Measurements from ENCODE around the gene CERS4.

Gene CERS4

DNA sequence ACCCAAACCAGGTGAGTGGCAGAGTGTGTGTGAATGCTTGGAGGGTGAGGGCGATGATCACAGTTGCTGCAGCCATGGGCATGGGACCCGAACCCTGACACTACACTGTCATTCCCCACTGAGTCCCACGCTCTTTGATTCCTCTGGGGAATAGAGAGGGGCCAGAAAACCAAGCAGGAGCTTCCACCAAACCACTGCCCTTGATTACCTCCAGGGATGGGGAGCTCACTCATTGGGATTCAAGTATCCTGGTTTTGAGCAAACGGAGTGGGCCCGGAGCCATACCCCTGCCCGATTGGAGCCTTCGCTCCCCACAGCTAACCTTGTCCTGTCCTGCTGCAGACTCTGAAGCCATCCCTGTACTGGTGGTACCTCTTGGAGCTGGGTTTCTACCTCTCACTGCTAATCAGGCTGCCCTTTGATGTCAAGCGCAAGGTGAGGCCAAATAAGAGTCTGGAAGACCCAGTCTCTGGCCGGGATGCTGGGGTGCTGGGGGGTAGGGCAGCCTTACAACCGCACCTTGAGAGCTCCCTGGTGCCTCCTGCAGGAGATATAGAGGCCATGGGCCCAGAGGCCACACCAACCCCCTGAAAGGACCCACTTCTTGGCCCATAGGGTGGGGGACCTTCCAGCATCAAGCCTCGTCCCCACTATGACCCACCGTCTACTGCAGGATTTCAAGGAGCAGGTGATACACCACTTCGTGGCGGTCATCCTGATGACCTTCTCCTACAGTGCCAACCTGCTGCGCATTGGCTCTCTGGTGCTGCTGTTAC, 47.3 kb downstream of the CERS4 start:
- TF ChIP-seq CTCF (IDR thresholded peaks at IDR 0.05; ENCODE audit: control extremely low read depth, extremely low read depth, low read depth, missing control alignments): no peak
- CTCF ChIA-PET: interaction anchor here (1.4 to 3.2 kb wide), 3 partner anchors 11 to 312 kb away, joined by 3 to 10 read pairs (median 9); no protein-coding TSS in a partner anchor
- no peak for DNase-seq (ENCODE audit: extremely low spot score)
- POLR2A ChIA-PET: interaction anchor here (0.6 kb wide), 1 partner anchor 302 kb away, joined by 5 read pairs; no protein-coding TSS in a partner anchor

DNA sequence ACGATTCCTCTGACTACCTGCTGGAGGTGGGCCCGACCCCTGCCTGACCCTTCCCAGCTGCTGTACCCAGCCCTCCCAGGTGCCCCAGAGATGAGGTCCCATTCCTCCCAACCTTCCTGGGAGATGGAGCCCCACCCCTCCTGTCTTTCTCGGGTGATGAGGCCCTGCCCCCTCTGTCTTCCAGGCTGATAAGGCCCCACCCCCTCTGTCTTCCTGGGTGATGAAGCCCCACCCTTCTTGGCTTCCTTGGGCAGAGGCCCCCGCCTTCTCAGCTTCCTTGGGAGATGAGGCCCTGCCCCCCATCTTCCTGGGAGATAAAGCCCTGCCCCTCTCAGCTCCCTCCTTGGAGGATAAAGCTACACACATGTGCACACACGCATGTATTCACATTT, 47.9 kb downstream of the CERS4 start:
- no peak for DNase-seq (ENCODE audit: extremely low spot score)
- no peak for TF ChIP-seq CTCF (IDR thresholded peaks at IDR 0.05; ENCODE audit: control extremely low read depth, extremely low read depth, low read depth, missing control alignments)
- ChIA-PET POLR2A (interaction anchor here (0.6 kb wide), 1 partner anchor 450 kb away, joined by 6 read pairs; no protein-coding TSS in a partner anchor), CTCF (interaction anchor here (1.4 to 3.2 kb wide), 3 partner anchors 10 to 312 kb away, joined by 3 to 10 read pairs (median 9); no protein-coding TSS in a partner anchor)

- no peak for DNase-seq (ENCODE audit: extremely low spot score)
- POLR2A ChIA-PET: no interaction called here
- CTCF ChIA-PET: interaction anchor here (1.3 kb wide), 1 partner anchor 8 kb away, joined by 5 read pairs; no protein-coding TSS in a partner anchor
- TF ChIP-seq CTCF (IDR thresholded peaks at IDR 0.05; ENCODE audit: control extremely low read depth, extremely low read depth, low read depth, missing control alignments): no peak
Observed at GRCh38 chr19:8259142-8259921, 50.2 kb downstream of the CERS4 start.

DNA sequence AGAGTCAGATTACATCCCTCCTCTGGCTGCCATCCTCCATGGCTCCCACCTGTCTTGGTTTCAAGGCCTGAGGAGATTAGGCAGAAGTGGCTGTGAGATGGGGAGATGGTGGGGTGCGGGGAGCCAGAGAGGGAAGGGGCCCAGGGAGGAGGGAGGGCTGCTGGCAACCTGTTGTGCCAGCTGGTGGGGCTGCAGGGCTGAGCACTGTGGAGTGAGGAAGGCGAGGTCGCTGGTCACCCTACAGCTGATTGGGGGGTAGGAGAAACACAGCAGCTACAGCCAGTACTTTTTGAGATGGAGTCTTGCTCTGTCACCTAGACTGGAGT, 50.7 kb downstream of the CERS4 start:
- CTCF ChIA-PET: interaction anchor here (1.3 kb wide), 1 partner anchor 8 kb away, joined by 5 read pairs; no protein-coding TSS in a partner anchor
- no peak for DNase-seq (ENCODE audit: extremely low spot score)
- POLR2A ChIA-PET: no interaction called here

DNA sequence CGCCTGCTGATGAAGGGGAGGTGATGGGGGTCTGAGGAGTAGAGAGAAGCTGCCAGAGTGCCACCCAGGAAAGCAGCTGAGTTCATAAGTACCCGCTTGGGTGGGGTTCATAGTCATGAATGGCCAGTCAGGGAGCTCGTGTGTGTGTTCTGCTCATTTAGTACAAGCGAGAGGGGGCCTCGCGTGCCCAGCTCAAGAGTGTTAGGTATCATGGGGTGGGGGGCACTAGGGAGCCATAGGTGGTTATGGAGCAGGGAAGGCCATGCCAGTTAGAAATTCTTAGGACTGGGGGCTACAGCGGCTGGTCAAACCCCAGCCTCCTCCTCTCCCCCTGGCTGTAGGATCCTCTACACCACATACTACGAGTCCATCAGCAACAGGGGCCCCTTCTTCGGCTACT, 52.2 kb downstream of the CERS4 start:
- CTCF ChIA-PET: interaction anchor here (1.1 to 2.3 kb wide), 3 partner anchors 9 to 103 kb away, joined by 3 to 9 read pairs (median 3); no protein-coding TSS in a partner anchor
- TF ChIP-seq CTCF (IDR thresholded peaks at IDR 0.05; ENCODE audit: control extremely low read depth, extremely low read depth, low read depth, missing control alignments): no peak
- POLR2A ChIA-PET: no interaction called here
- DNase-seq (ENCODE audit: extremely low spot score): no peak

More for the DNA sequence above, 50.7 kb downstream of the CERS4 start:
- TF ChIP-seq CTCF (IDR thresholded peaks at IDR 0.05; ENCODE audit: control extremely low read depth, extremely low read depth, low read depth, missing control alignments): no peak

DNA sequence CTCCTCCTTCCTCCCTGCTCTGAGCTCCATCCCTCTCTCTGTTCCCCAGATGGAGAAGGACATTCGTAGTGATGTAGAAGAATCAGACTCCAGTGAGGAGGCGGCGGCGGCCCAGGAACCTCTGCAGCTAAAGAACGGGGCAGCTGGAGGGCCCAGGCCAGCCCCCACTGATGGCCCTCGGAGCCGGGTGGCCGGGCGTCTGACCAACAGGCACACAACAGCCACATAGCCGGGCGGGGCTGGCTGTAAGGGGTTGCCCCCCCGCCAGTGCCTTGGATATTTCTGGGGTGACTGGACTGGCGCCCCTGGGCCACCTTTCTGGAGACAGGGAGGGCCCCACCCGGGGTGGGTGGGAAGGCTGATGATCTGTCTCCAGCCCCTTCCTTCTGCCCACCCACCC, 52.7 kb downstream of the CERS4 start:
- DNase-seq (ENCODE audit: extremely low spot score): no peak
- ChIA-PET POLR2A (no interaction called here), CTCF (interaction anchor here (1.1 to 2.3 kb wide), 4 partner anchors 9 to 104 kb away, joined by 3 to 9 read pairs (median 4); no protein-coding TSS in a partner anchor)
- TF ChIP-seq CTCF (IDR thresholded peaks at IDR 0.05; ENCODE audit: control extremely low read depth, extremely low read depth, low read depth, missing control alignments): no peak
